GM21619 (cell line): ENCODE data around the gene NFXL1.

Source experiments
- ATAC-seq: cut with Tn5 transposase; IDR thresholded peaks from one replicate; pipeline ENCODE4 v1.9.1; 2021; ENCODE audit not compliant: unreplicated experiment

The NFXL1 gene

DNA sequence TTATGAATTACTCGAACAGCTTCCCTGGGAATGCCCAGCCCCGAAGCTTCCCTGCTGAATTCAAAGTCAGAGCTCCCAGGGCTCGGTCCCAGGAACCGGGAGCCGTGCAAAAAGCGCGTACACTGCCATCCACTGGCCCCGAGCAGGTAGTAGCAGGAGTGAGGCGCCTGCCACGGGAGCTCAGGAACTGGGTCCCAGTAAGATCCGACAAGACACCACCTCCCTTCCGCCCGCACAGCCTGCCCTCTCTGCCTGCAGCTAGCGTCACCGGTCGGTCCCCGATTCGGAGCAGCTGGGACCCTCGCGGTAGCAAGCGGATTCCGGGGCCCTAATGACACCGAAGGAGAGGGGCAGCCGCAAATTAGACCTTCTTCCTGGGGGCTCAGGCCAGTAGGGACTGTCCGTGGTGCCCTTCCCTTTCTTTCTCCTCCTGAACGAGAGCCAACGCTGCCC is 77.7 kb downstream of the NFXL1 start:
- peak; percentile 66 for ATAC-seq

DNA sequence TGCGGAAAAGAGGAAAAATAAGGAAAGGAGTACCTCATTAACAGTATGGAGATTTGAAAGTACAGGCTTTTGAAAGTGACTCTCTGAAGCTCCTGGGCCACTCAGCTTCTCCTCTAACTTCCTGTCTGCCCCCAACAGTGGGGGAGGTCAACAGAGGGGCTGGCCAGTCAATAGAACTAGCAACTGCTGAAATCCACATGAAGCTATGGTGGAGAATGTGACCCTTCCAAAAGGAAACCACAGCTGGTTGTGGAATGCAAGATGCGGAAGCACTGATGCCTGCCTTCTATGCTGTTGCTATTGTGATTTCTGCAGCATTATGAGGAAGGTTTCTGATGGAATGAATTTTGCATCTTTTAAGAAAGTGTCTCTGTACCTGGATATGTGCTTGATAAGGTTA is 78.9 kb downstream of the NFXL1 start:
- ATAC-seq = no peak

DNA sequence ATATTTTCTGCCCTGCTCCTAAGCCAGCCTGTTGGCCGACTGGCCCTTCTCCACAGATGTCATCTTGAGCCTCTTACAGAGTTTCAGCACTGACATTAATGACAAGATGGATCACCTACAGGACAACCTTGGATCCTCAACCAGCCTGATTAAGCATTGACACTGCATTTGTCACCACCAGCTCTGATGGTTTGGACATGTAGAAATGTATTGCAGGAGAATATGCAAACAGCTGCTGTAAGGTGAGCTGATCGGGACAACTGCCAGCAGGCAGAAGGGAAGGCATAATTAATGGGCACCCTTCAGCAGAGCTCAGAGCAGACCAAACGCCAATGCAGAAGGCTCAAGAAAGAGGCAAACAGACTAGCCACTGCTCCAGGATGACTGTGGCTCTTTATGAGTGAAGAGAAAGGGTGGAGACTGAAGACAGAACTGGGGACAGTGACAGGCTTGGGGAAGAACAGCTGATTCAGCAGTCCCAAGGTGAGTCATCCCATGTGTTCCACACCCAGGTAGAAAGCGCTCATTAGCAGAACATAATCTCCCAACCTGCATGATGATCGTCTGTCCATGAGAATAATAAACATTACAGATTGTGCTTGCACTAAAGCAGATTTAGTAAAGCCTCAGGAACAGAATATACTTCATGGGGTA is 83.2 kb downstream of the NFXL1 start:
- ATAC-seq = no peak

DNA sequence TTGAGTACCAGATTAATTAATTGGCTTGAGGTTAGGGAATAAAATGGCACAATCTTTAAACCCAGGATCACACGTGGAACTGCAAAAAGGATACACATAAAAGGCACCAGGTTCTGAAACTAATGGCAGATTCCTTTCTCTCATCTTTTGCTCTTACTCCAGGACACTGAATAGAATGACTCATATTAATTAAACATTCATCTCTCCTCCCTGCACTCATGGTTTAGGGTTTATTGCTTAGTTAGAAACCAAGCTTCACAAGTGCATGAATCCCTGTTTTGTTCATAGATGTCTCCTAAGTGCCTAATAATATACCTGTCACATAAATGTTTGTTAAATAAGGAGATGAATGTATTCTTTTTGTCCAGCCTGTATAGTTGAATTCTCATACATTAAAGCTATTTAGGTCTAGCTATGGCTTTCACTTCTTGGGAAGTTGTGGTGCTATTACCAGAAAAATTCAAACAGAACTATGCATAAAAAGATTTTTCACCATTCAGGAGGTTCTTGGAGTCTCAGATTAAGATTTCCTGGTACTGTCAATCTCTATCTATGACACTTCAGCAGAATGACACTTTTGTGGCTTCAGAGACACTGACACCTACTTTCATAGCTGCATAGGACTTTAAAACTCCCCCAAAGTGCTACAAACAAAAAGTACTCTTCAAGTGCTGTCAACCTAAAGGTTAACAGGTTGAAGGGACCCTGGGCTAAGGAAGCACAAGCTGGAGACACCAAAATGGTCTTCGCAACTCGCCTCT is 83.9 kb downstream of the NFXL1 start:
- ATAC-seq = no peak

DNA sequence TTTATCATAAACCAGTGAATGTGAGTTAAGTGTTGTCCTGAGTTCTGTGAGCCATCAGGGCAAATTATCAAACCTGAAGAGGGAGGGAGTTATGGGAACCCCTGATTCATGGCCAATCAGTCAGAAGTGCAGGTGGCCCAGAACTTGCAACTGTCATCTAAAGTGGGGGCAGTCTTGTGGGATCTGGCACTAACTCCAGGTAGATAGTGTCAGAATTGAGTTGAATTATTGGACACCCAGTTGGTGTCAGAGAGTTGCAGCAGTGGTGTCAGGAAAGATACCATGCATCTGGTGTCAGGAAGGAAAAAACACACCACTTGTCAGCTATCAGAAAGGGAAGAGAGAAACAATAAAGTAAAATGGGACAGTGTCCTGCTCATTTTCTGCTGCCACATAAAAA is 84.9 kb downstream of the NFXL1 start:
- ATAC-seq = no peak

DNA sequence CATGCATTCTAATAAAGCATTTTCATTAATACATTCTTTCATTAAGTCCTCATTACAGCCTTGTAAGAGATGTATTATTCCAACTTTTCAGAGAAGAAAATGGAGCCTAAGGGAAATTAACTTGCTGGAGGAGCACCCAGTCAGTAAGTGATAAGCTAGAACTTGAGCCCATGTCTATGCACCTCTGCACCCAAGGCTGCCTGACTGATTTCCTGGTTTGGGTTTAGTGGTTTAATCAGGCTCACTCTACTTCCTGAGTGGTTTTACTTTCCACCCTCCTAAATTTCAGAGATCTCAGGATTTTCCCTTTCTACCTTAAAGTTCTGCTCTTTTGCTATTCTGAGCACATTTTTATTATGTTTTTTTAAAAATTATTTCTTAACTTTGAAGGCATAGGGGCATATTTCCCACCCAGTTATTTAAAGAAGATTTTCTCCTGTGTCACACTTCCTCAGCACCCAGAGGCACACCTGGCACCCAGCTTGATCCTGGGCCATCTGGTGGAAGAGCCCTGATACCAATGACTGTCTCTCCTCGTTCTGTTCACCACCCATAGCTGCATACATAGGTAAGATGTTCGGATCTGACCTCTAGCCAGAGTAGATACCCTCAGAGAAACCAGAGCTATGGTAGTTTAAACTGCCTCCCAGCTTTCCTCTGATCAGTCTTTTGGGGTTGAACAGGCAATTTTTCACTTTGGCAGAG is 86.9 kb downstream of the NFXL1 start:
- no peak for ATAC-seq

DNA sequence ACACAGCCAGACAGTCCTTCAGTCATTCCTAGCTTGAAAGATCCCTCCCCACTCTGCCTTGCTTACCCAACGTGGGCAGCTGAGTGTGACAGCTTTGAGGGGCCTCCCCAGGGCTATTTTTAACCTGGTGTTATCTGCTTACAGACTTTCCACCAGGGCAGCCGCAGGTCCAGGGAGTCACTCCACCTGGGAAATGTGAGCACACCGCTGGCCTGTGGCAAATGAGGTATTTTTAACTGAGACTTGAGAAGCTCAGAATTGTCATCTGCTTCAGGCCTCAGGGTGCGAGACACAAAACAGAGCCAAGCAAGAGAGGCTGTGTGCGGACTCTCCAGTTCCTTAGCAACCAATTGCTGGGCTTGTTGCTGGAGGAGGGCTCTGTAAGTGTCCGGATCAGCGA is 89.5 kb downstream of the NFXL1 start:
- ATAC-seq = no peak

DNA sequence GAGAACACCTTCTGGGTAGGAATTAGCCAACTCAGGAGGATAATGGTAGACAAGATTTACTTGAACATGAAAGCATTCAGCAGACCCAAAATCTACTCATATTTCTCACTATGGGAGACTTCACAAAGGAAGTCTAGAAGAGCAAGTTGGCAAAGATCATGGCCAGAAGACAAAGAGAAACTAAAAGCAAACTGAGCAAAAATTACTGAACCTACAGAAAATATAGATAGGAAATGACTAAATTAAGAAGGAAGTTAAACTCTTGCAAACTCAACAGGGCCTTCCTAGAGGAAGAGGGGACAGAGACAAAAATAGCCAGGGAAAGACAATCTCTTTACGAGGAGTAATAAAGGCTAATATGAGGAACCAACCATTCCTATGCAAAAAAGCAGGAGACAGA is 95.2 kb downstream of the NFXL1 start:
- ATAC-seq = no peak

DNA sequence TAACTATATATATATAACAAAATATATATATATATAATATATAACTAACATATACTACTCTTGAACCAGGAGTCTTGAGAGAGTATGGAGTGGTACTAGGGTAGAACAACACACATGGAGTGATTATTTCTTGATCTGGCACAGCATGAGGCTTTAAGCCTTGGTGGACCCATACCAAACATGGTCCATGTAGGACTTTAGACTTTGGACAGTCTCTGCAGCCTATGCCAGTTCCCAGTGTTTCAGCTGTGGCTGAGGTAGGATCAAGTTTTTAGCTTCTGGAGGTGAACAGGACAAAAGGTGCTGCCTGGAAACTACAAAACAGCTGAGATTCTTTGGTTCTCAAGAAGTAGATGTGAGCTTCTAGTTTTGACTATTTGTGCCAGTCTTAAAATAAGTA is 97.1 kb downstream of the NFXL1 start:
- ATAC-seq = no peak

DNA sequence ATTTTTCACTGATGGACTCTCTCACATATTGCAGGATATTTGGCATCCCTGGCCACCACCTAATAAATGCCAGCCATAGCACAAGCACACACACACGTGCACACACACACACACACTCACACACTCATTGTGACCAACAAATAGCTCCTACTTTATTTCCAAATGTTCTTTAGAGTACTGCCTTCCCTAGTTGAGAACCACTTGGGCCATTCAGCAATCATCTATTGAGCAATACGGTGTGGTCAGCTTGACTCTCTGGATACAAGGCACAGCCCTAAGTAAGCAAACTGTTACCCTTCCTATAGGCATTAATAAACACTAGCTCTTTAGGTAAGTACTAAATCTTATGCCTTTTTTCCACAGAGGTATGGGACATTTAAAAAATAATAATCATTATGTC is 97.6 kb downstream of the NFXL1 start:
- ATAC-seq = no peak

DNA sequence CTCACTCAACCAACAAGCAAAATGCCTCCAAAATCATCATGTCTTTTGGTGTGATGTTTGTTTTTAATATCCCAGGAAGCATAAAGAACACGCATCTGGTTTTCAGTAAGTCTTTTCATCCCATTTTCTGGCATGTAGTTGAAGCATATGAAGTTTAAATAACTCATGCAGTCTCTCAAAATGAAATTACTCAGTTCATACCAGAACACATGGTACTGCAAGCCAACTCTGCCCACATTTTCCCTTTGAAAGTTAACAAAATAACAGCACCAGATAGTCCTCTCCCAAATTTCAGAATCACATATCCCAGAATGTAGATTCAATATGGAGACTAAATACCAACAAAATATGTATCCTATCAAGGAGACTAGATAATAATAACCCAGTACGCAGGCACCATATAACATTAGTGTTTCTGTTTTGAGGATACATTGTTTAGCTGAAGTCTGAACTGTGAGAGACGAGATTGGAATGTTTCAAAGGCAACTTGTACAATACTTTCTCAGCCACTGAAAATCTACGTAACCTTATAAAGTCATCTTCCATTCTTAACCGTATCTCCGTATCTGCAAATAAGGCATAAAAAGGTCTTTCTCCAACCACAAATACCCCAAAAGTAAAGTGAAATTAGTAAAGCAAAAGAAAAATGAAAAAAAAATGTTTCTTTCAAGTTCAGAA is 99.6 kb downstream of the NFXL1 start:
- no peak for ATAC-seq

DNA sequence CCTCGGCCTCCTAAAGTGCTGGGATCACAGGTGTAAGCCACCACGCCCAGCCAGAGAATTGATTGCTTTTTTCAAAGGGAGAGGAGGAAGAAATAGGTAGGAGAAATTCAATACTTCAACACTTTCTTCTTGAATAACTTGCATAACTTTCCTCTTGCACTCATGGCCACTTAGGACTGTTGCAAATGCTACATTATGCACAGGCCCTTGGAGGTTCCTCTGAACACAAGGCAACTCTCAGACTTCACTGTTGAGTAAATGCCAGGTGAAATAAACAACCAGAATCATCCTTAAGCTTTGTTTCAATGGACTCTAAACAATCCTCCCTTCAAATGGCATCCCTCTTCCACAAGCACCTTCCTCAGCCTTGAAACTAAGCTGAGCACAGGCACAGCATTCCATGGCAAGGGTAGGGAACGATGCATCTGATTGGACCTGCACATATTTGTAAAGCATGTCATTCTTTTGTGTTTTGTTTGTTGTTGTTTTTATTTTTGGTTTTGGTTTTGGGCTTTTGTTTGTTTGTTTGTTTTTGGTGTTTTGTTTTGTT is 104.7 kb downstream of the NFXL1 start:
- no peak for ATAC-seq

DNA sequence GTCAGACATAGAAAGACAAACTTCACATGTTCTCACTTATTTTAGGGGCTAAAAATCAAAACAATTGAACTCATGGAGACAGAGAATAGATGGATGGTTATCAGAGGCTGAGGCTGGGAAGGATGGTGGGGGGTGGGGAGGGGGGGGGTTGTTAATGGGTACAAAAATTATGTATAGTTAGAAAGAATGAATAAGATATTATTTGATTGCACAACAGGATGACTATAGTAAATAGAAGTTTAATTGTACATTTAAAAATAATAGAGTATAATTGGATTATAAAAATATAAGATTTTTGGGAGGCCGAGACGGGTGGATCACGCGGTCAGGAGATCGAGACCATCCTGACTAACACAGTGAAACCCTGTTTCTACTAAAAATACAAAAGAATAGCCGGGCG is 109.8 kb downstream of the NFXL1 start:
- no peak for ATAC-seq

DNA sequence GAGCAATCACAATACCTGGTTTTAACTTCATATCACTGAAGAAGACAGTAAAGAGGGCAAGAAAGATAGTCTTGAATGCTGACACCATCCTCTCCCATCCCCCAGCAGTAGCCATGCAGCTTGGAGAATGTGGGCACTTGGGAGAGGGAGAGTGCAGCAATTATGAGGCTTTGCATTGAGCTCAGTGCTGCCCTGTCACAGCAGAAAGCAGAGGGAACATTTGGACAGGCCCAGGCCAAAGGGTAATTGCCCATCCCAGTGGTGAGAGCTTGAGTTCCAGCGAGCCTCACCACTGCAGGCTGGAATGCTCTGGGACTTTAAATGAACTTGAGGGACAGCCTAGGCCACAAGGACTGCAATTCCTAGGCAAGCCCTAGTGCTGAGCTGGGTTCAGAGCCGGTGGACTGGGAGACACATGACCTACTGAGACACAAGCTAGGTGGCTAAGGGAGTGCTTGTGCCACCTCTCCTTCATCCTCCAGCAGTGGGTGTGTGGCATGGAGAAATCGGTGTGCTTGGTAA is 112.8 kb downstream of the NFXL1 start:
- ATAC-seq = no peak

DNA sequence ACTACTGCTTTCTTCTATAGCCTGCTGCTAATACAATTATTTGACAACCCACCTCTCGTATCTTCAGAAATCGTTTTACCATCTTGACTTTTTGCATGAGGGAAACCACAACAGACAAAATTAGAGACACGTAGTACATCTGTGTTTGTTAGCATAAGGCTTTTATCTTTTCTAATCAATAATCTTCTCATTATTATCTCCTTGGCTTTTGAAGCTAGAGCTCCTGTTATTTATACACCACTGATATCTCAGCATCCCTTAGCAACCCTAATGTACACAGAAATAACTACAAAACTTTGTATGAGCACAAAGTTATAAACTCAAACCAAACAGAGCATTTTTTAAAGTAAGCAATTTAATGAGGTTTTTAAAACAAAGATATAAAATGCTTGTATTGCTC is 116.2 kb downstream of the NFXL1 start:
- ATAC-seq = no peak
